Bronchial epithelial cell (primary cell): Measurements from ENCODE around the gene C2orf69. TPM values are rescaled to one million over a fixed set of nuclear protein-coding genes. Genes with fewer than 3 reads are reported as not detected.

Experiments
- DNase-seq: peaks from one replicate; pipeline ENCODE4 v3.0.0-alpha.2; 2010; ENCODE audit warnings: low read depth
- FAIRE-seq: peaks from 2 replicates; lab custom pipeline; 2011; peaks lifted over from hg19 to GRCh38; lab: Jason Lieb, UNC
- H3K27me3 ChIP-seq: 2 replicates; pipeline ENCODE4 v1.5.1; 2011; ENCODE audit warnings: low read length; ENCODE audit not compliant: control insufficient read depth, insufficient read depth
- H3K36me3 ChIP-seq: 2 replicates; pipeline ENCODE4 v1.5.1; 2011; ENCODE audit warnings: low read length; ENCODE audit not compliant: control insufficient read depth, insufficient read depth
- H3K4me3 ChIP-seq: 2 replicates; pipeline ENCODE4 v1.5.1; 2011; ENCODE audit warnings: mild to moderate bottlenecking, low read depth, low read length, control low read depth
- CTCF ChIP-seq: IDR thresholded peaks from 2 replicates; pipeline ENCODE4 v1.5.1; 2011; ENCODE audit warnings: mild to moderate bottlenecking, moderate library complexity, low read length, control low read depth, inconsistent platforms; ENCODE audit not compliant: insufficient read depth, severe bottlenecking
- total RNA-seq: library from RNA; depleted of rRNA; stranded (reverse); fragments of >200 nt; gene quantifications from 2 replicates; pipeline ENCODE4 v1.2.1, GENCODE V29; 2014

C2orf69 gene
- total RNA-seq, 1 donor from 2014 or later = 10.3 TPM

DNA sequence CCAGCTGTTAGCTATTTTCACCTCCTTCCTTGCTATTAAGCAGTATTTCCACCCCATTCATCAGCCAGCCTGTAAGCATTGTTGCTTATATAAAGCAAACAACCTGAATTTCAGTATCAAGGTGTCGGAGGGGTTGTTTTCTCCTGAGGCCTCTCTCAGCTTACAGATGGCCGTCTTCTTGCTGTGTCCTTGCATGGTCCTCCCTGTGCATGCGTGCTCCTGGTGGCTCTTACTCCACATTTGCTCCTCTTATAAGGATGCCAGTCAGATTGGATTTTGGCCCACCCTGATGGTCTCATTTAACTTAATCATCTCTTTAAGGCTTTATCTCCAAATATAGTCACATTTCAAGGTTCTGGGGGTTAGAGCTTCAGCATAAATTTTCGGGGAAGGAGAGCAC is 46.9 kb downstream of the C2orf69 start:
- FAIRE-seq (no peak), DNase-seq (no peak)
- no peak overlapping the region for H3K4me3 ChIP-seq
- H3K27me3 ChIP-seq = no peaks in the 10 kb centered on the region
- peaks cover 4% of the 10 kb centered on the region for H3K36me3 ChIP-seq
- no peak for TF ChIP-seq CTCF

GRCh38 chr2:199962203-199962602 is 51.1 kb downstream of the C2orf69 start:
- TF ChIP-seq CTCF = no peak
- Histone ChIP-seq H3K27me3 (no peaks in the 10 kb centered on the region), H3K4me3 (no peak overlapping the region), H3K36me3 (peaks cover 6% of the 10 kb centered on the region)
- FAIRE-seq (no peak), DNase-seq (no peak)

DNA sequence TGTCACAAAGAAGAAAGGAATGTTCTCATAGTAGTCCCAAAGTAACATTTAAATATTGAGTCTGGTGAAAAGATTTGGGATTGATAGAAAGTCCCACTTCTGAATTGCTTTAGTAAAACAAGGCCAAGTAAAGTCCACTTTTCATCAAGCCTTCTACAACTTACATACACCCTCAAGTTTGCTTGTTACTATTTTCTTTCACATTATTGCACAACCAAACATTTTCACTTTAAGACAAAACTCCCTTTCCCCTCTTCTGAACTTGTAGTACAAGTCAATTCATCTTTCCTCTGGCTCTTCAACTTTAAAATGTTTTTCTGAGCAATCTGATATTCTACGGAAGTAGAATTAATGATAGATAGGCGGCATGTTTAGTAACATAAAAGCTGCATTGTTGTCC is 55.3 kb downstream of the C2orf69 start:
- FAIRE-seq = peak; percentile 7
- no peak for DNase-seq
- no peak for TF ChIP-seq CTCF
- peaks cover 5% of the 10 kb centered on the region for H3K36me3 ChIP-seq
- H3K4me3 ChIP-seq = no peak overlapping the region
- H3K27me3 ChIP-seq = no peaks in the 10 kb centered on the region

- no peak for TF ChIP-seq CTCF
- DNase-seq = no peak
- Histone ChIP-seq H3K27me3 (no peaks in the 10 kb centered on the region), H3K4me3 (no peak overlapping the region), H3K36me3 (peaks cover 4% of the 10 kb centered on the region)
- FAIRE-seq = no peak
Measured at GRCh38 chr2:199966976-199967375, 55.9 kb downstream of the C2orf69 start.

GRCh38 chr2:199968126-199968525 is 57.0 kb downstream of the C2orf69 start:
- H3K4me3 ChIP-seq = no peak overlapping the region
- no peaks in the 10 kb centered on the region for H3K27me3 ChIP-seq
- FAIRE-seq = no peak
- no peak for DNase-seq
- H3K36me3 ChIP-seq = peaks cover 2% of the 10 kb centered on the region
- TF ChIP-seq CTCF = no peak

GRCh38 chr2:199972088-199972626 is 61.1 kb downstream of the C2orf69 start:
- DNase-seq = no peak
- no peaks in the 10 kb centered on the region for H3K27me3 ChIP-seq
- H3K36me3 ChIP-seq = no peaks in the 10 kb centered on the region
- no peak overlapping the region for H3K4me3 ChIP-seq
- no peak for TF ChIP-seq CTCF
- no peak for FAIRE-seq
